HL-60 (cell line): Measurements from ENCODE around the gene CLCN3.

Experiments
- DNase-seq, 2 experiments: peaks; one replicate each; pipeline ENCODE4 v3.0.0-alpha.2; 2010 to 2020; ENCODE audit warnings: low read depth in 1 of 2, low spot score in 1 of 2
- H3K27ac ChIP-seq: fragments of 250-450 bp; sonication (Bioruptor Pico); replicated peaks from 2 replicates; pipeline ENCODE4 v1.5.1; 2020; ENCODE audit warnings: mild to moderate bottlenecking, moderate library complexity
- H3K27me3 ChIP-seq: fragments of 250-450 bp; sonication (Bioruptor Pico); 2 replicates; pipeline ENCODE4 v1.5.1; 2021; ENCODE audit warnings: mild to moderate bottlenecking, moderate library complexity; ENCODE audit not compliant: insufficient read depth, poor library complexity, severe bottlenecking
- H3K4me3 ChIP-seq: replicated peaks from 2 replicates; pipeline ENCODE4 v1.5.1; 2011; ENCODE audit warnings: mild to moderate bottlenecking, control low read depth, low read length; ENCODE audit not compliant: insufficient read depth
- GABPA ChIP-seq: IDR thresholded peaks from 2 replicates; pipeline ENCODE4 v1.6.1; 2012; ENCODE audit warnings: low read depth
- POLR2AphosphoS5 ChIP-seq: IDR thresholded peaks from 2 replicates; pipeline ENCODE4 v1.6.1; 2012; ENCODE audit warnings: low read depth
- SPI1 ChIP-seq: IDR thresholded peaks from 2 replicates; pipeline ENCODE4 v1.6.1; 2012; ENCODE audit warnings: low read depth, mild to moderate bottlenecking, borderline replicate concordance
- TF ChIP-seq, protein P1 (sequence below): IDR thresholded peaks from 2 replicates; pipeline ENCODE4 v1.6.1; 2012; ENCODE audit warnings: low read depth; ENCODE audit not compliant: insufficient replicate concordance
- TF ChIP-seq, protein P2 (sequence below): IDR thresholded peaks from one replicate; pipeline ENCODE4 v1.5.1; 2011; ENCODE audit warnings: low read length, control low read depth, inconsistent platforms; ENCODE audit not compliant: insufficient read depth

The CLCN3 gene

DNA sequence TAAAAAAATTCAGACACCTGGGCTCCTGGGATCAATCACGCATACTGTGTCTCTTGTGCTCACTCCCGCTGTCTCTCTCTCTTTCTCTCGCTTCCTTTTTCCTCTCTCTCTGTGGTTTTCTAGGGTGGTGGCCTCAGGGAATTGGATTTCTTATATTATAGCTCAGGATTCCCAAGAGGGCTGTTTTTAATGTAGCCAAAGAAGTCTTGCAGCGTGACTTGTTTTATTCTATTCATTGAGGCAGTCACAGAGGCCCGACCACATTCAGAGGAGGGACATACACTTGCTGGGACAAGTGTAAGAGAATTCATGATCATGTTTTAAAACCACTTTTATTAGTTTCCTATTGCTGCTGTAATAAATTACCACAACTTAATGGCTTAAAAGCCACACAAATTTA, 78.0 kb downstream of the CLCN3 start:
- TF ChIP-seq, protein P1, sequence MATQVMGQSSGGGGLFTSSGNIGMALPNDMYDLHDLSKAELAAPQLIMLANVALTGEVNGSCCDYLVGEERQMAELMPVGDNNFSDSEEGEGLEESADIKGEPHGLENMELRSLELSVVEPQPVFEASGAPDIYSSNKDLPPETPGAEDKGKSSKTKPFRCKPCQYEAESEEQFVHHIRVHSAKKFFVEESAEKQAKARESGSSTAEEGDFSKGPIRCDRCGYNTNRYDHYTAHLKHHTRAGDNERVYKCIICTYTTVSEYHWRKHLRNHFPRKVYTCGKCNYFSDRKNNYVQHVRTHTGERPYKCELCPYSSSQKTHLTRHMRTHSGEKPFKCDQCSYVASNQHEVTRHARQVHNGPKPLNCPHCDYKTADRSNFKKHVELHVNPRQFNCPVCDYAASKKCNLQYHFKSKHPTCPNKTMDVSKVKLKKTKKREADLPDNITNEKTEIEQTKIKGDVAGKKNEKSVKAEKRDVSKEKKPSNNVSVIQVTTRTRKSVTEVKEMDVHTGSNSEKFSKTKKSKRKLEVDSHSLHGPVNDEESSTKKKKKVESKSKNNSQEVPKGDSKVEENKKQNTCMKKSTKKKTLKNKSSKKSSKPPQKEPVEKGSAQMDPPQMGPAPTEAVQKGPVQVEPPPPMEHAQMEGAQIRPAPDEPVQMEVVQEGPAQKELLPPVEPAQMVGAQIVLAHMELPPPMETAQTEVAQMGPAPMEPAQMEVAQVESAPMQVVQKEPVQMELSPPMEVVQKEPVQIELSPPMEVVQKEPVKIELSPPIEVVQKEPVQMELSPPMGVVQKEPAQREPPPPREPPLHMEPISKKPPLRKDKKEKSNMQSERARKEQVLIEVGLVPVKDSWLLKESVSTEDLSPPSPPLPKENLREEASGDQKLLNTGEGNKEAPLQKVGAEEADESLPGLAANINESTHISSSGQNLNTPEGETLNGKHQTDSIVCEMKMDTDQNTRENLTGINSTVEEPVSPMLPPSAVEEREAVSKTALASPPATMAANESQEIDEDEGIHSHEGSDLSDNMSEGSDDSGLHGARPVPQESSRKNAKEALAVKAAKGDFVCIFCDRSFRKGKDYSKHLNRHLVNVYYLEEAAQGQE: no peak
- TF ChIP-seq POLR2AphosphoS5 (no peak), SPI1 (no peak), GABPA (no peak)
- TF ChIP-seq, protein P2, sequence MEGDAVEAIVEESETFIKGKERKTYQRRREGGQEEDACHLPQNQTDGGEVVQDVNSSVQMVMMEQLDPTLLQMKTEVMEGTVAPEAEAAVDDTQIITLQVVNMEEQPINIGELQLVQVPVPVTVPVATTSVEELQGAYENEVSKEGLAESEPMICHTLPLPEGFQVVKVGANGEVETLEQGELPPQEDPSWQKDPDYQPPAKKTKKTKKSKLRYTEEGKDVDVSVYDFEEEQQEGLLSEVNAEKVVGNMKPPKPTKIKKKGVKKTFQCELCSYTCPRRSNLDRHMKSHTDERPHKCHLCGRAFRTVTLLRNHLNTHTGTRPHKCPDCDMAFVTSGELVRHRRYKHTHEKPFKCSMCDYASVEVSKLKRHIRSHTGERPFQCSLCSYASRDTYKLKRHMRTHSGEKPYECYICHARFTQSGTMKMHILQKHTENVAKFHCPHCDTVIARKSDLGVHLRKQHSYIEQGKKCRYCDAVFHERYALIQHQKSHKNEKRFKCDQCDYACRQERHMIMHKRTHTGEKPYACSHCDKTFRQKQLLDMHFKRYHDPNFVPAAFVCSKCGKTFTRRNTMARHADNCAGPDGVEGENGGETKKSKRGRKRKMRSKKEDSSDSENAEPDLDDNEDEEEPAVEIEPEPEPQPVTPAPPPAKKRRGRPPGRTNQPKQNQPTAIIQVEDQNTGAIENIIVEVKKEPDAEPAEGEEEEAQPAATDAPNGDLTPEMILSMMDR: no peak
- Histone ChIP-seq H3K27me3 (no peaks in the 10 kb centered on the region), H3K4me3 (no peak overlapping the region), H3K27ac (no peak overlapping the region)
- DNase-seq: no peak

DNA sequence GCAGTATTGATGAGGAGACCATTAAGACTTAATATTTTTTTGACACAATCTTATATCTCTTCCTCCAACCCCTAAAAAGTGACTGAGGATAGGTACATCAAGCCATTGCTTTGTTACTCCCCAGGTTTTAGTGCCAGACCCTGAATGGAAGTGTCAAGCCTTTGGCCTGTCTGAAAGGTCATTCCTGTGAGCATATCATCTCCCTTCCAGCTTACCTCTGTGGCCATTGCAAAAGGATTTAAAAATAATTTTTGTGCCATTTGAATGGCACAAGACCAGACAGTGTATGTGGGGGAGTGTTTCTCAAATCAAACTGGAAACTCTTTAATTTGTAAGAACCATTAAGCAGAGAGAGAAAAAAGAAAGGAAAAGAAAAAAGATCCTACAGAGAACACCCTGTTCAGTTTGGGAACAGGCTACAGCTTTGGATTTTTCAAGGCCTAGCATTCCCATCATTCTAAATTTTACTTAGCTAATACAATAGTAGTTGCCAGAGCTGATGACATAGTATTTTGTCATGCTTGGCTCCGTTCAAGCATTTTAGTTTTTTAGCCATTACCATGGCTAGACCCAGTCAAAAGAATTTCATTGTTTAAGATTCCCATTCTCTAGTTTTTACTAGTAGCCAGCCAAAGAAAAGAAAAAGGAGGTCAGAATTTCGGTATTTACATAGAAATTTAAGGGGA, 87.7 kb downstream of the CLCN3 start:
- Histone ChIP-seq H3K27ac (no peak overlapping the region), H3K27me3 (no peaks in the 10 kb centered on the region), H3K4me3 (no peak overlapping the region)
- DNase-seq: no peak
- TF ChIP-seq GABPA: no peak
- TF ChIP-seq, protein P2: no peak
- TF ChIP-seq POLR2AphosphoS5: no peak
- no peak for TF ChIP-seq SPI1
- TF ChIP-seq, protein P1: no peak

DNA sequence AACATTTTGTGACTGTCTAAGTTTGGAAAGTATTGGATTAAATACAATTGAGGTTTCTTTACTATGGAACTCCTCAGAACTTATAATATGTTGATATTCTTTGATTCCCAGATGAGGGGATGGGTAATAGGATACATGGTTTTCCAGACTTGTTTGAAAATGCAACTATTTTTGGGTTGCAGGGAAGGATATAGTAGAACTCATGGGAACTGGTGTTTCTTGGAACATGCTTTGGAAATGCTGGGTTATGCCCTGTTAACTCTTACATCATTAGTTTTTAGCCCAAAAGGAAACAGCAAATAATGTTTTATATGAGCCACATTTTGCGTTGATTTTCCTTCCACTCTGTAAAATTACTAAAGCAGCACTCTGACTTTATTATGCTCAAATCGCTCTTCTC, 95.4 kb downstream of the CLCN3 start:
- H3K27ac ChIP-seq: no peak overlapping the region
- no peak overlapping the region for H3K4me3 ChIP-seq
- no peak for DNase-seq
- no peaks in the 10 kb centered on the region for H3K27me3 ChIP-seq
- TF ChIP-seq, protein P1: no peak
- no peak for TF ChIP-seq GABPA
- TF ChIP-seq SPI1: no peak
- no peak for TF ChIP-seq POLR2AphosphoS5
- TF ChIP-seq, protein P2: no peak
